ENCODE data around the gene ERRFI1. TPM values are rescaled to one million over a fixed set of nuclear protein-coding genes. Genes with fewer than 3 reads are reported as not detected.

The ERRFI1 gene
- total RNA-seq, 1 experiment from 2014 or later = 37.2 TPM

DNA sequence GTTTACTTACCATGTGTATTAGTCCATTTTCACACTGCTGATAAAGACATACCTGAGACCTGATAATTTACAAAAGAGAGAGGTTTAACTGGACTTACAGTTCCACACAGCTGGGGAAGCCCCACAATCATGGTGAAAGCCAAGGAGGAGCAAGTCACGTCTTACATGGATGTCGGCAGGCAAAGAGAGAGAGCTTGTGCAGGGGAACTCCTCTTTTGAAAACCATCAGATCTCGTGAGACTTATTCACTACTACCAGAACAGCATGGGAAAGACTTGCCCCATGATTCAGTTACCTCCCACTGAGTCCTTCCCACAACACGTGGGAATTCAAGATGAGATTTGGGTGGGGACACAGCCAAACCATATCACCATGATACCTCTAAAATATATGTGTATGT is 39.3 kb upstream of the ERRFI1 start:
- intact Hi-C loops (cut with micrococcal nuclease; ENCODE audit: unreplicated experiment) = no loop called here
- Histone ChIP-seq H3K4me3 (ENCODE audit: low read depth, low read length) (no peak overlapping the region), H3K9me3 (no peaks in the 10 kb centered on the region), H3K4me1 (peaks cover 28% of the 10 kb centered on the region), H3K36me3 (ENCODE audit: control insufficient read depth, insufficient read depth, low read length) (no peaks in the 10 kb centered on the region), H3K27me3 (replicated peaks; ENCODE audit: control insufficient read depth, insufficient read depth, low read length) (no peaks in the 10 kb centered on the region)
- H3K4me1 Mint-ChIP-seq (ENCODE audit: low read depth, unreplicated experiment) = peaks cover 8% of the 10 kb centered on the region
- TF ChIP-seq, protein P1, sequence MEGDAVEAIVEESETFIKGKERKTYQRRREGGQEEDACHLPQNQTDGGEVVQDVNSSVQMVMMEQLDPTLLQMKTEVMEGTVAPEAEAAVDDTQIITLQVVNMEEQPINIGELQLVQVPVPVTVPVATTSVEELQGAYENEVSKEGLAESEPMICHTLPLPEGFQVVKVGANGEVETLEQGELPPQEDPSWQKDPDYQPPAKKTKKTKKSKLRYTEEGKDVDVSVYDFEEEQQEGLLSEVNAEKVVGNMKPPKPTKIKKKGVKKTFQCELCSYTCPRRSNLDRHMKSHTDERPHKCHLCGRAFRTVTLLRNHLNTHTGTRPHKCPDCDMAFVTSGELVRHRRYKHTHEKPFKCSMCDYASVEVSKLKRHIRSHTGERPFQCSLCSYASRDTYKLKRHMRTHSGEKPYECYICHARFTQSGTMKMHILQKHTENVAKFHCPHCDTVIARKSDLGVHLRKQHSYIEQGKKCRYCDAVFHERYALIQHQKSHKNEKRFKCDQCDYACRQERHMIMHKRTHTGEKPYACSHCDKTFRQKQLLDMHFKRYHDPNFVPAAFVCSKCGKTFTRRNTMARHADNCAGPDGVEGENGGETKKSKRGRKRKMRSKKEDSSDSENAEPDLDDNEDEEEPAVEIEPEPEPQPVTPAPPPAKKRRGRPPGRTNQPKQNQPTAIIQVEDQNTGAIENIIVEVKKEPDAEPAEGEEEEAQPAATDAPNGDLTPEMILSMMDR (IDR thresholded peaks at IDR 0.05; ENCODE audit: insufficient read depth in 1 of 2, low read depth in 1 of 2, low read length in 1 of 2, severe bottlenecking in 1 of 2, unreplicated experiment in 1 of 2) = no peak
- no TSS peak for BruUV-seq (replicated peaks)
- peaks cover 16% of the 10 kb centered on the region for H3K9me3 Mint-ChIP-seq (ENCODE audit: unreplicated experiment)
- ChIA-PET CTCF (no interaction called here), POLR2A (no interaction called here)
- H3K4me3 Mint-ChIP-seq (ENCODE audit: unreplicated experiment) = no peak overlapping the region
- DNase-seq = no peak
- H3K27ac Mint-ChIP-seq (ENCODE audit: unreplicated experiment) = no peak overlapping the region
- H3K27me3 Mint-ChIP-seq (ENCODE audit: insufficient read depth, unreplicated experiment) = no peaks in the 10 kb centered on the region
- H3K36me3 Mint-ChIP-seq (ENCODE audit: insufficient read depth, unreplicated experiment) = peaks cover 9% of the 10 kb centered on the region

DNA sequence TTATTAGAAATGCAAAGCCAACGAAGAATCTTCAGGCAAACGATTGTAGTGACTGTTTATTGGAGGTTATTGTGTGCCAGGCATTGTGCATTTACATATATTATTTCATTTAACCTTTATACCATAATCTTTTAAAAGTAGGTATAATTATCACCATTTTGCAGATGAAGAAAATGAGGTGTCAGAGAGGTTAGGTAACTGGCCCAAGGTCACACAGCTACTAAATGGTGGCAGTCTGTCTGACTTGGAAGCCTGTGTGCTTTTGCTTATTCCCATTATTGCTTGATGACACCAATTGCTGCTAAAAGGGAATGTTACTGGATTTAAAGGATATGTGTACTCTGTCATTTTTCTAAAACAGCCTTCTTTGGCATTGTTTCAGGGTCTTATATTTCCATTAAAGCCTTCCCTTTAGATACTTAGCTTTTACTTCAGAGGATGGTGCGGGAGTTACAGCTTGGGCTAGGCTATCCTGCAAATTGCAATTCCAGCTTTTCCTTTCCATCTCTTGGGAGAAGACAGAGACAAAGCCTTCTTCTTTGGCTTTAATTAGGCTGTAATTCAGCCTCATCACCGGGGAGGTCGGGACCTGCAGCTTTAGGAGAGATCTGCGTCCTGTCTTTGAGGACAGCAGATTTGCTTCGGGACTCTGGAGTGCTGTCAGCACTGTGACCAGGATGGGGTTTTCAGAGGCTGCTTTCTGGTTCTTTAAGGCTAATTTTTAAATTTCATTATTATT is 37.4 kb upstream of the ERRFI1 start:
- ChIA-PET POLR2A (no interaction called here), CTCF (interaction anchor here (0.6 kb wide), 1 partner anchor 1887 kb away, joined by 10 read pairs; no protein-coding TSS in a partner anchor)
- Mint-ChIP-seq H3K9me3 (ENCODE audit: unreplicated experiment) (peaks cover 16% of the 10 kb centered on the region), H3K27ac (ENCODE audit: unreplicated experiment) (no peak overlapping the region), H3K27me3 (ENCODE audit: insufficient read depth, unreplicated experiment) (no peaks in the 10 kb centered on the region), H3K4me3 (ENCODE audit: unreplicated experiment) (no peak overlapping the region), H3K4me1 (ENCODE audit: low read depth, unreplicated experiment) (peaks cover 8% of the 10 kb centered on the region), H3K36me3 (ENCODE audit: insufficient read depth, unreplicated experiment) (peaks cover 6% of the 10 kb centered on the region)
- no TSS peak for BruUV-seq (replicated peaks)
- DNase-seq = no peak
- Histone ChIP-seq H3K9me3 (no peaks in the 10 kb centered on the region), H3K27me3 (replicated peaks; ENCODE audit: control insufficient read depth, insufficient read depth, low read length) (no peaks in the 10 kb centered on the region), H3K4me3 (ENCODE audit: low read depth, low read length) (no peak overlapping the region), H3K36me3 (ENCODE audit: control insufficient read depth, insufficient read depth, low read length) (no peaks in the 10 kb centered on the region), H3K4me1 (peaks cover 27% of the 10 kb centered on the region)
- intact Hi-C loops (cut with micrococcal nuclease; ENCODE audit: unreplicated experiment) = no loop called here
- TF ChIP-seq, protein P1 (IDR thresholded peaks at IDR 0.05; ENCODE audit: insufficient read depth in 1 of 2, low read depth in 1 of 2, low read length in 1 of 2, severe bottlenecking in 1 of 2, unreplicated experiment in 1 of 2) = no peak

DNA sequence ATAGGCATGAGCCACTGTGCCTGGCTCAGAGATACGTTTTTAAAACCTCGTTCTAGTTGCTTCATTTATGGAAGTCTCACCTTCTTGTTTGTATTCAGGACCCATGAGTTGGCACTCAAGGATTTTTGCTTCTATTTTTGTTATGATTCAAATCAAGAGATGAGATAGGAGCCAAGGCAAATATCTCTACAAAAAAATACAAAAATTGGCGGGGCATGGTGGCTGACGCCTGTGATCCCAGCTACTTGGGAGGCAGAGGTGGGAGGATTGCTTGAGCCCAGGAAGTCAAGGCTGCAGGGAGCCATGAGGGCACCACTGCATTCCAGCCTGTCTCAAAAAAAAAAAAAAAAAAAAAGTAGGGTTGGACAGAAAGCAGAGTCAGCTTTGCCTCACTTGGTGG is 36.8 kb upstream of the ERRFI1 start:
- Mint-ChIP-seq H3K4me1 (ENCODE audit: low read depth, unreplicated experiment) (peaks cover 8% of the 10 kb centered on the region), H3K27ac (ENCODE audit: unreplicated experiment) (no peak overlapping the region), H3K9me3 (ENCODE audit: unreplicated experiment) (peaks cover 16% of the 10 kb centered on the region), H3K4me3 (ENCODE audit: unreplicated experiment) (no peak overlapping the region), H3K27me3 (ENCODE audit: insufficient read depth, unreplicated experiment) (no peaks in the 10 kb centered on the region), H3K36me3 (ENCODE audit: insufficient read depth, unreplicated experiment) (peaks cover 6% of the 10 kb centered on the region)
- no peaks in the 10 kb centered on the region for H3K9me3 ChIP-seq
- H3K27me3 ChIP-seq (replicated peaks; ENCODE audit: control insufficient read depth, insufficient read depth, low read length) = no peaks in the 10 kb centered on the region
- H3K36me3 ChIP-seq (ENCODE audit: control insufficient read depth, insufficient read depth, low read length) = no peaks in the 10 kb centered on the region
- TF ChIP-seq, protein P1 (IDR thresholded peaks at IDR 0.05; ENCODE audit: insufficient read depth in 1 of 2, low read depth in 1 of 2, low read length in 1 of 2, severe bottlenecking in 1 of 2, unreplicated experiment in 1 of 2) = no peak
- H3K4me3 ChIP-seq (ENCODE audit: low read depth, low read length) = no peak overlapping the region
- DNase-seq = no peak
- no TSS peak for BruUV-seq (replicated peaks)
- intact Hi-C loops (cut with micrococcal nuclease; ENCODE audit: unreplicated experiment) = no loop called here
- ChIA-PET CTCF (interaction anchor here (0.6 kb wide), 1 partner anchor 1887 kb away, joined by 10 read pairs; no protein-coding TSS in a partner anchor), POLR2A (no interaction called here)
- peaks cover 27% of the 10 kb centered on the region for H3K4me1 ChIP-seq
